HEK293T (cell line): Measurements from ENCODE around the gene MECP2.

Source experiments
- ARNT ChIP-seq: fragments of 450-650 bp; IDR thresholded peaks from 2 replicates; pipeline ENCODE4 v1.6.1; 2017; ENCODE audit warnings: mild to moderate bottlenecking
- BHLHE40 ChIP-seq: fragments of 450-650 bp; IDR thresholded peaks from 2 replicates; pipeline ENCODE4 v1.6.1; 2016; ENCODE audit warnings: mild to moderate bottlenecking, moderate library complexity, borderline replicate concordance
- CTBP1 ChIP-seq: fragments of 450-650 bp; IDR thresholded peaks from 2 replicates; pipeline ENCODE4 v1.6.1; 2016; ENCODE audit warnings: borderline replicate concordance
- FOXA1 ChIP-seq: fragments of 450-650 bp; IDR thresholded peaks from 2 replicates; pipeline ENCODE4 v1.6.1; 2016; ENCODE audit warnings: mild to moderate bottlenecking
- FOXK2 ChIP-seq: fragments of 450-650 bp; IDR thresholded peaks from 2 replicates; pipeline ENCODE4 v1.6.1; 2016; ENCODE audit warnings: mild to moderate bottlenecking
- FOXM1 ChIP-seq: fragments of 450-650 bp; IDR thresholded peaks from 2 replicates; pipeline ENCODE4 v1.6.1; 2017; ENCODE audit warnings: mild to moderate bottlenecking, borderline replicate concordance
- HDGF ChIP-seq: fragments of 450-650 bp; IDR thresholded peaks from 2 replicates; pipeline ENCODE4 v1.6.1; 2017; ENCODE audit warnings: antibody characterized with exemption, borderline replicate concordance
- L3MBTL2 ChIP-seq: fragments of 450-650 bp; conservative IDR thresholded peaks from 2 replicates; pipeline ENCODE4 v1.6.1; 2016; ENCODE audit warnings: mild to moderate bottlenecking
- LEF1 ChIP-seq: fragments of 450-650 bp; IDR thresholded peaks from 2 replicates; pipeline ENCODE4 v1.6.1; 2017; ENCODE audit warnings: mild to moderate bottlenecking, borderline replicate concordance
- PKNOX1 ChIP-seq: fragments of 450-650 bp; IDR thresholded peaks from 2 replicates; pipeline ENCODE4 v1.6.1; 2016
- SP1 ChIP-seq: fragments of 450-650 bp; IDR thresholded peaks from 2 replicates; pipeline ENCODE4 v1.6.1; 2017
- TARDBP ChIP-seq: fragments of 450-650 bp; IDR thresholded peaks from 2 replicates; pipeline ENCODE4 v1.6.1; 2016
- ZNF384 ChIP-seq: fragments of 450-650 bp; IDR thresholded peaks from 2 replicates; pipeline ENCODE4 v1.6.1; 2016

GRCh38 chrX:154044091-154044490 lies 53.4 kb downstream of the MECP2 start:
- no peak for TF ChIP-seq FOXK2
- TF ChIP-seq BHLHE40 = no peak
- TF ChIP-seq FOXA1 = no peak
- no peak for TF ChIP-seq LEF1
- TF ChIP-seq ZNF384 = no peak
- no peak for TF ChIP-seq FOXM1
- TF ChIP-seq HDGF = no peak
- TF ChIP-seq ARNT = no peak
- no peak for TF ChIP-seq SP1
- TF ChIP-seq PKNOX1 = no peak
- no peak for TF ChIP-seq L3MBTL2
- no peak for TF ChIP-seq TARDBP
- no peak for TF ChIP-seq CTBP1
